Omental fat pad (tissue), 4 donors: ENCODE results near the gene ATG13. TPM values are rescaled to one million over a fixed set of nuclear protein-coding genes. Genes with fewer than 3 reads are reported as not detected.

Experiments
- ATAC-seq: fragments of 150-250 bp; one replicate; pipeline ENCODE4 v1.9.1; 2016; ENCODE audit warnings: mild to moderate bottlenecking, moderate library complexity; ENCODE audit not compliant: low FRiP score
- DNase-seq: peaks from one replicate; pipeline ENCODE4 v3.0.0-alpha.2; 2019; ENCODE audit warnings: low spot score
- CTCF ChIP-seq, 3 donors: fragments of 450-650 bp; IDR thresholded peaks; one replicate each; pipeline ENCODE4 v1.5.1; 2016 to 2017; ENCODE audit warnings: antibody characterized with exemption in 3 of 3, mild to moderate bottlenecking in 3 of 3, moderate library complexity in 2 of 3
- total RNA-seq, 4 donors: library from RNA; depleted of rRNA; stranded (reverse); fragments of >200 nt; gene quantifications; one replicate each; pipeline ENCODE4 v1.1.0, GENCODE V29; 2016

Gene ATG13
- total RNA-seq, 4 donors from 2014 or later = 73.7 to 137 (median 83.3) TPM

- no peak for TF ChIP-seq CTCF (IDR thresholded peaks at IDR 0.05)
- DNase-seq = no peak
- ATAC-seq = no peak
Measured at GRCh38 chr11:46718155-46719019, 101.0 kb downstream of the ATG13 start.

GRCh38 chr11:46719048-46719542 lies 101.7 kb downstream of the ATG13 start, which contains the start of gene F2:
Gene F2 (plus strand): TSS chr11:46719213. CDS start chr11:46719236, 23 bp downstream.
- ATAC-seq = no peak
- TF ChIP-seq CTCF (IDR thresholded peaks at IDR 0.05) = no peak
- DNase-seq = no peak

- DNase-seq = no peak
- no peak for TF ChIP-seq CTCF (IDR thresholded peaks at IDR 0.05)
- no peak for ATAC-seq
Measured at GRCh38 chr11:46719543-46720218, 102.3 kb downstream of the ATG13 start.

GRCh38 chr11:46721286-46721685 lies 103.9 kb downstream of the ATG13 start:
- ATAC-seq (no peak), DNase-seq (no peak)
- TF ChIP-seq CTCF (IDR thresholded peaks at IDR 0.05) = no peak

- no peak for TF ChIP-seq CTCF (IDR thresholded peaks at IDR 0.05)
- no peak for ATAC-seq
- no peak for DNase-seq
Measured at GRCh38 chr11:46722566-46723358, 105.4 kb downstream of the ATG13 start.

GRCh38 chr11:46723359-46723680 lies 106.0 kb downstream of the ATG13 start:
- TF ChIP-seq CTCF (IDR thresholded peaks at IDR 0.05) = no peak
- no peak for DNase-seq
- ATAC-seq = no peak
